Measurements from ENCODE around the gene ALAD.

DNA sequence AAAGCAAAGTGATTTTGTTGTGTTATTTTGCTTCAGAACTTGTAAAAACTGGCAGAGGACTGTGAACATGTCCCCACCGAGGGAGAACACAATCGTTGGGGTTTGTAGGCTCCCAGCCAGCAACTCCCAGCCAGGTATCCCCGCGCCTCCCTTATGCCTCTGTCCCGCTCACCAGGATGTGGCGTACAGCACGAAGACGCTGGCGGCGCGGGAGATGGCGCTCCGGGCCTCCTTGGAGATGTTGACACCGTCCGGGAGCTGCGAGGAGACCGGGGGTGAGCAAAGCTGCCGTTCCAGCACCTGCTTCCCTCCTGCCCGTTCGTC, 8.8 kb upstream of the ALAD start:
- no peak for TF ChIP-seq CTCF (IDR thresholded peaks at IDR 0.05; ENCODE audit: low read depth, low read length, missing input control)
- TF ChIP-seq REST (IDR thresholded peaks at IDR 0.05) = no peak
- TF ChIP-seq RAD21 (IDR thresholded peaks at IDR 0.05) = no peak
- TF ChIP-seq MAX (IDR thresholded peaks at IDR 0.05) = no peak
- no peak for TF ChIP-seq JUND (IDR thresholded peaks at IDR 0.05)
- no peak for TF ChIP-seq GABPA (IDR thresholded peaks at IDR 0.05 in 1 of 2, conservative IDR thresholded peaks at IDR 0.05 in 1 of 2)
- no peak for TF ChIP-seq NR2F2 (IDR thresholded peaks at IDR 0.05)
- TF ChIP-seq TAF1 (conservative IDR thresholded peaks at IDR 0.05) = no peak
